GM19452 (cell line): ENCODE measurements around the gene SRPK2.
"Not testable (repeated sequence)": the region's sequence is repeated elsewhere in the genome, so short reads cannot be mapped to it uniquely, and the experiment has no call there.

Experiments used
- ATAC-seq: cut with Tn5 transposase; IDR thresholded peaks from one replicate; pipeline ENCODE4 v1.9.1; 2021; ENCODE audit not compliant: unreplicated experiment

Gene SRPK2

GRCh38 chr7:105377903-105378302 is 10.8 kb downstream of the SRPK2 start:
- no peak for ATAC-seq

DNA sequence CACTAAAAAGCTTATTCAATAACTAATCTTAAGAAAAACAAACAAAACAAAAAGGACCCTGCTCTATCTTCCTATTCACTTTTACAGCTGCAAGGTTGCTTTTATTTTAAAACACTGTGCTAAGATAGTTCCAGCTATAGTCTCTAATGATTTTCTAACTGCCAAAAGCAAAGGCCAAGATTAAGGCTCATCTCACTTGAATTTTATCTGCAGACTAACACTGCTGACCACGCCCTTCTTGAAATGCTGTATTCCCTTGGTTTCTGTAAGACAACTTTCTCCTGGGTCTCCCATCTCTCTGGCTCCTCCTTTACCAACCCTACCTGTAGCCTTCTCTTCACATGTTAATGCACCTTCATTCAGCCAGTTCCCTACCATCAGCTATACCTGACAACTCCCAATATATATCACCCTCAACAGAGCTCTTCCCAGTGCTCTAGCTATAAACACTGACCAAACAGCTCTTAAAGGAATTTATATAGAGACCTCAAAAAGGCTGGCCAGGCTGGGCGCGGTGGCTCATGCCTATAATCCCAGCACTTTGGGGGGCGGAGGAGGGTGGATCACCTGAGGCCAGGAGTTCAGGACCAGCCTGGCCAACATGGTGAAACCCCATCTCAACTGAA is 11.7 kb downstream of the SRPK2 start:
- ATAC-seq: no peak

GRCh38 chr7:105369944-105370343 is 18.8 kb downstream of the SRPK2 start:
- ATAC-seq: no peak

DNA sequence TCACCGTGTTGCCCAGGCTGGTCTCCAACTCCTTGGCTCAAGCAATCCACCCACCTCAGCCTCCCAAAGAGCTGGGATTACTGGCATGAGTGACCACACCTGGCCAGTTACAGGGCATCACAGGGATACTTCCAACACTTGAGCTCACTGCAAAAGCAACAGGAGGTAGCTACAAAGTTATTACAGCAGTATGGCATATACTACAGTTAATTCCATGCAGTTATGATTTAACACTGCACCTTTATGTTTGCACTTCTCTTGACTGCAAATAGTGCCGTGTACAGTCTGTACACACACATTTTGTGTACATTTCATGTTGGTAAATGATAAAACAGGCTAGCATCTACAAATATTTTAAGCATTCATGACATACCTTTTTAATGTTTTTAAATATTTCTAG is 21.3 kb downstream of the SRPK2 start:
- ATAC-seq: no peak

DNA sequence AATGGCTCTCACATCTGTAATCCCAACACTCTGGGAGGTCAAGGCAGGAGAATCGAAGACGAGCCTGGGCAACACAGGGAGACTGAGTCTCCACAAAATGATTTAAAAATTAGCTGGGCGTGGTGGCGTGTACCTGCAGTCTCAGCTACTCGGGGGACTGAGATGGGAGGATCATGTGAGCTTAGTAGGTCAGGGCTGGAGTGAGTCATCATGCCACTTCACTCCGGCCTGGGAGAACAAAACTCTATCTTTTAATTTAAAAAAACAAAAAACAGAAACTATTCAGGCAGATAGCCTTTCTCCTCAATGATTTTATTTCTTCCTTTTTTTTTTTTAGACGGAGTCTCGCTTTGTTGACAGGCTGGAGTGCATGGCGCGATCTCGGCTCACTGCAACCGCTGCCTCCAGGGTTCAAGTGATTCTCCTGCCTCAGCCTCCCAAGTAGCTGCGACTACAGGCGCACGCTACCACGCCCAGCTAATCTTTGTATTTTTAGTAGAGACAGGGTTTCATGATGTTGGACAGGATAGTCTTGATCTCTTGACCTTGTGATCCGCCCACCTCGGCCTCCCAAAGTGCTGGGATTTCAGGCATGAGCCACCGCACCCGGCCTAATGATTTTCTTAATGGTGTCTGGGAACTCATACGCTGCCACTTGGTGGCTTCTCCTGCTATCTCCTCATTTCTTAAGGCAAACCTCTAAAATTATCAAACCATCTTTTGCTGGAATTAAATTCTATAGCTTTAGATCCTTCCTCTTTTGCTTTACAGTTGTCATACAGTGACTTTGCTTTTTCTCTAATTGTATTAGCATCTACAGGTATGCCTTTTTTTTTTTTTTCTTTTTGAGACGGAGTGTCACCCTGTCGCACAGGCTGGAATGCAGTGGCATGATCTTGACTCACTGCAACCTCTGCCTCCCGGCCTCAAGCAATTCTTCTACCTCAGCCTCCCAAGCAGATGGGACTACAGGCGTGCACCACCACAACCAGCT is 22.9 kb downstream of the SRPK2 start:
- ATAC-seq: no peak

DNA sequence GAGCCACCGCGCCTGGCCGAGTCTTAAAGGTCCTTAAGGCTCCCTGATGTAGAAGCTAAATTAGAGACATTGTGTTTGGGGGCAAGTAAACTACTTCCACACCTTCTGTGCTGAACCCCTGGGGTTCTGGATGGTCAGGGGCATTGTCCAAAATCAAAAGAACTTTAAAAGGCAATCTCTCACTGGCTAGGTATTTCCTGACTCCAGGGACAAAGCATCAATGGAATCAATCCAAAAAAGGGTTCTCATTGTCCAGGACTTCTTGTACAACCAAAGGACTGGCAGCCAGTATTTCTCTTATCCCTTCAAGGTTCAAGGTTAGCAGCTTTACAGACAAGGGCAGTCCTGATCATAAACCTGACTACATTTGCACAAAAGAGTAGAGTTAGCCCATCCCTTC is 24.0 kb downstream of the SRPK2 start:
- ATAC-seq: no peak

GRCh38 chr7:105363657-105364056 is 25.1 kb downstream of the SRPK2 start:
- ATAC-seq: not testable (repeated sequence)

DNA sequence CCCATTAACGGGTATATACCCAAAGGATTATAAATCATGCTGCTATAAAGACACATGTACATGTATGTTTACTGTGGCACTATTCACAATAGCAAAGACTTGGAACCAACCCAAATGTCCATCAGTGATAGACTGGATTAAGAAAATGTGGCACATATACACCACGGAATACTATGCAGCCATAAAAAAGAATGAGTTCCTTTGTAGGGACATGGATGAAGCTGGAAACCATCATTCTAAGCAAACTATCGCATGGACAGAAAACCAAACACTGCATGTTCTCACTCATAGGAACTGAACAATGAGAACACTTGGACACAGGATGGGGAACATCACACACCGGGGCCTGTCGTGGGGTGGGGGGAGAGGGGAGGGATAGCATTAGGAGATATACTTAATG is 26.0 kb downstream of the SRPK2 start:
- not testable (repeated sequence) for ATAC-seq

DNA sequence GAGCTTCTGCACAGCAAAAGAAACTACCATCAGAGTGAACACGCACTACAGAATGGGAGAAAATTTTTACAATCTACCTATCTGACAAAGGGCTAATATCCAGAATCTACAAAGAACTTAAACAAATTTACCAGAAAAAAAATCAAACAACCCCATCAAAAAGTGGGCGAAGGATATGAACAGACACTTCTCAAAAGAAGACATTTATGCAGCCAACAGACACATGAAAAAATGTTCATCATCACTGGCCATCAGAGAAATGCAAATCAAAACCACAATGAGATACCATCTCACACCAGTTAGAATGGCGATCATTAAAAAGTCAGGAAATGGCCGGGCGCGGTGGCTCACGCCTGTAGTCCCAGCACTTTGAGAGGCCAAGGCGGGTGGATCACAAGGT is 26.7 kb downstream of the SRPK2 start:
- ATAC-seq: not testable (repeated sequence)

DNA sequence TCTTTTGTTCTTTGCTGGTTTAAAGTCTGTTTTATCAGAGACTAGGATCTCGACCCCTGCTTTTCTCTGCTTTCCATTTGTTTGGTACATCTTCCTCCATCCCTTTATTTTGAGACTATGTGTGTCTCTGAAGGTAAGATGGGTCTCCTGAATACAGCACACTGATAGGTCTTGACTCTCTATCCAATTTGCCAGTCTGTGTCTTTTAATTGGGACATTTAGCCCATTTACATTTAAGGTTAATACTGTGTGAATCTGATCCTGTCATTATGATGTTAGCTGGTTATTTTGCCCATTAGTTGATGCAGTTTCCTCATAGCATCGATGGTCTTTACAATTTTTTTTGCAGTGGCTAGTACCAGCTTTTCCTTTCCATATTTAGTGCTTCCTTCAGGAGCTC is 28.6 kb downstream of the SRPK2 start:
- not testable (repeated sequence) for ATAC-seq

DNA sequence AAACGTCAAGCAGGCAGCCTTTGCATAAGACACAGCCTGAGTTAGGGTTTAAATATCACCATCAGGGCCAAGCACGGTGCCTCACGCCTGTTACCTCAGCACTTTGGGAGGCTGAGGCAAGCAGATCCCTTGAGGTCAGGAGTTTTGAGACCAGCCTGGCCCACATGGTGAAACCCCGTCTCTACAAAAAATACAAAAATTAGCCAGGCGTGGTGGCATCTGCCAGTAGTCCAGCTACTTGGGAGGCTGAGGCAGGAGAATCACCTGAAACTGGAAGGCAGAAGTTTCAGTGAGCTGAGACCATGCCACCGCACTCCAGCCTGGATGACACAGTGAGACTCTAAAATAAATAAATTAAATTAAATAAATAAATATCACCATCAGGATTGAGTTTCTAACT is 33.0 kb downstream of the SRPK2 start:
- no peak for ATAC-seq

GRCh38 chr7:105354383-105354782 is 34.3 kb downstream of the SRPK2 start:
- no peak for ATAC-seq

DNA sequence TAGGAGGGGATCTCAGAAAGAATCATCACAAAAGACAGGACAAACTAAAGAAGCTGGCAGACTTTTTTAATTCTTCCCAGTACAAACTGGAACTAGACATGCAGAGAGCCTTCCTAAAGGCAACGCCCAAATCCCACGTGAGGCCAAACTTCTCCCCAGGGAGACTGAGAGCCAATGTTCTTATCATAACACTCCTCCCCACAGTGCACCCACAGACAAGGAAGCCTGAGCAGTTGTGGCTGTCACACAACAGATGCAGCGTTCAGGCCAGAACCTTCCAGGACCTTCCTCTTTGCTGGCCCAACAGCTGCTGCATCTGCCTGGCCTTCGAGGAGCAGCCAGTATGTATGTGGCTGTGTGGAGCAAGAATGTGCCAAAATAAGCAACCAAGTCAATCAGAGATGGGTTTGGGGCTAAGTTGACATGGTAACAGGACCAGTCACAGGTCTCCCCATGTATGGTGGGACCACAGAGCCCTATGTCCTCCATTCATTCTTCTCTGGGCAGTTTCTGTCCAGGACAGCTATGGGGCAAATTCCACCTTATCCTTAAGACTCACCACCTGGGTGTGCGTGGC is 34.9 kb downstream of the SRPK2 start:
- no peak for ATAC-seq

GRCh38 chr7:105352901-105353668 is 35.6 kb downstream of the SRPK2 start:
- ATAC-seq: no peak

DNA sequence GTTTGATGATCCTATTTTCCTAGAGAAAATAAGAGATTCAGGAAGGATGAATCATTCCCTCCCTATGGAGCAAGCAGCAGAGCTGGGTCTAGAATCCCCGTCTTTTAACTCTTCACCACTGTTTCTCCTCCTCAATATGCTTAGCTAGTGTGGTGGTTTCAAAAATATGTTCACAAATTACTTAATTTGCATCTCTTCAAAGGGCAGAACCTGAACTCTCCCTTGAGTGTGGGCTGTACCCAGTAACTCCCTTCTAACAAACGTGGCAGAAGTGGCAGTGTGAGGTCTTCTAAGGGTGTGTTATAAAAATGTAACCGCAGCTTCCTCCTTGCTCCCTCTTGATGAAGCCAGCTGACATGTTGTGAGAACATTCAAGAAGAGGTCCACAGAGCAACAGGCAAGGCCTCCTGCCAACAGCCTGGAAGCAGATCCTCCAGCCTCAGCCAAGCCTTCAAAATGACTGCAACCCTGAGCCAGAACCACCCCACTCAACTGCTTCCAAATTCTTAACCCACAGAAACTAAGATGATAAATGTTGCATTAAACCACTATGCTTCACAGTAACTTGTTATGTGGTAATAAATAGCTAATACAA is 36.6 kb downstream of the SRPK2 start:
- ATAC-seq: peak; percentile 92

DNA sequence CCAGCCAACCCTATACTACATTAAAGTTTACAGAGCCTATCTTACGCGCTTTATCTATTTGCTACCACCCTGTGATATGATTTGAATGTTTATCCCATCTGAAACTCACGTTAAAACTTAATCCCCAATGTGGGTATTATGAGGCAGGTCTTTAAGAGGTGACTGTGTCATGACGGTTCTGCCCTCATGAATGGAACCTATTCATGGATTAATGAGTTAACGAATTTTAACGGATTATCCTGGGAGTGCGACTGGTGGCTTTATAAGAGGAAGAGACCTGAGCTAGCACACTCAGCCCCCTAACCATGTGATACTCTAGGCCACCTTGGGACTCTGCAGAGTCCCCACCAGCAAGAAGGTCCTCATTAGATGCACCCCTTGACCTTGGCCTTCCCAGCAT is 37.8 kb downstream of the SRPK2 start:
- ATAC-seq: no peak

- ATAC-seq: not testable (repeated sequence)
Observed at GRCh38 chr7:105348177-105348576, 40.5 kb downstream of the SRPK2 start.

- no peak for ATAC-seq
Observed at GRCh38 chr7:105346593-105347322, 42.0 kb downstream of the SRPK2 start.

DNA sequence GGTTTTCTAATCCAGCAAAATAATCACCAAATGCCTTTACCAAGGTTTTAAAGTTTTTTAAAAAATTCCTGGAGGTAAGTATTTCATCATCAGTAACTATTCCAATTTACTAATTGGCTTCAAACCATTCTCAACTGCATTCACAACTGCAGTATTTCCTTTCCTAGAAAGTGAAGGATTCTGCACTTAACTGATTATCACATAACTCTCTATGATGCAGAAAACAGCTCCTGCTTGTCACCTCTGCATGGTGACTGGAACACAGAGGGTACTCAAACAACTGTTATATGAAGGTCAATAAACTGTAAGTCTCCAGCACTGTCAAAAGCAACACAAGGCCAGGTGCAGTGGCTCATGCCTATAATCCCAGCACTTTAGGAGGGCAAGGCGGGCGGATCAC is 42.6 kb downstream of the SRPK2 start:
- ATAC-seq: no peak

DNA sequence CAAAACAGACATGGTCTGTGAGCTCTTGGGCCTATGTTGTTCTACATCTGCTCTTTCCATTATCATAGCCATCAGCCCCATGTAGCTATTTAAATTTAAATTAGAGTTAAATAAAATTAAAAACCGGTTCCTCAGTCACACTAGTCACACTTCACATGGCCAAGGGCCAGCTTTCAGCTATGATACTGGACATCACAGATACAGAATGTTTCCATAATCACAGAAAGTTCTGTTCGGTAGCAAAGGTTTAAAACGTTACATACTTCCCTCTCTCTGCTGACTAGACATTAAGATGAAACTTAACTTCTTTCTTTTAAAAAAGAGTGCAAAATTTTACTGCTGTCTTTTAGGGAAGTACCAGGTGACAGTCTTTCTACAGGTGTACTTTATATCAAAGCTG is 43.0 kb downstream of the SRPK2 start:
- ATAC-seq: no peak
